Sciatic nerve (tissue), 2 donors: ENCODE measurements around the gene MRPL48. TPM values are rescaled to one million over a fixed set of nuclear protein-coding genes. Genes with fewer than 3 reads are reported as not detected.
A peak's percentile ranks its signal among the peaks of the same experiment; 100 is the strongest.
"Not testable (repeated sequence)": the region's sequence is repeated elsewhere in the genome, so short reads cannot be mapped to it uniquely, and the experiment has no call there.

ENCODE experiments used
- ATAC-seq: fragments of 200-7000 bp; cut with Tn5 transposase; one replicate; pipeline ENCODE4 v1.9.1; 2020; ENCODE audit warnings: mild to moderate bottlenecking, moderate library complexity
- DNase-seq: peaks from one replicate; pipeline ENCODE4 v3.0.0-alpha.2; 2020; ENCODE audit warnings: low spot score
- intact Hi-C: fragments of 100-400 bp; cut with DNase I; formaldehyde crosslinking; loops from one replicate; pipeline ENCODE4 v1.14.2; 2022
- total RNA-seq: library from RNA; stranded (reverse); fragmentation: NEBNext Ultra II Directional; extraction: Animal tissue kit (Norgen Biotek cat#: 25700); gene quantifications from one replicate; pipeline ENCODE4 v1.2.1, GENCODE V29; 2021
- donor health status: DM: no; HTN: no; CAD: no.
- donor health status: DM: no; HTN: no; CAD: no.

Gene MRPL48
- total RNA-seq, 1 donor from 2014 or later, result 30.4 TPM

DNA sequence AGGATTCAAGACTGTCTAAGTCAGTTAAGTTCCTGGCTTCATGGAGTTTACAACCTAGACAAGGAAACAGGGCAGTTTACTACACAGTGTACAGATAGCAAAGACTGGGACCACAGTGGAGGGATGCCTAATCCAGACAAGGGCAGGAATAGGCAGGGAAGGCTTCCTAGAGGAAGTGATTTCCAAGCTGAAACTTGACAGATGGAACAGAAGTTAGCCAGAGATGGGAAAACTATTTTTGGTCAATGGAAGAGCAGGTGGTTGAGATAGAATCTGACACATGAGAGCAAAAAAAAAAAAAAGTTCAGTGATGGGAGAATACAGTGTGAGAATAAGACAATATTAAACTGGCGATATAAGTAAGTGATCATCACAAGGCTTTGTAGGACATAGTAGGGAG is 87.7 kb downstream of the MRPL48 start:
- DNase-seq, result no peak
- ATAC-seq, result no peak
- intact Hi-C loops, result no loop called here

- intact Hi-C loops, result no loop called here
- DNase-seq, result no peak
- ATAC-seq, result no peak
Measured at GRCh38 chr11:73875840-73876239, 88.2 kb downstream of the MRPL48 start.

GRCh38 chr11:73876424-73877310 is 89.0 kb downstream of the MRPL48 start, which contains the start of the genes COA4 and PAAF1:
COA4 (minus strand) TSS chr11:73876846; CDS start chr11:73873378, 3,468 bp downstream.
PAAF1 (plus strand) TSS chr11:73876999; CDS start chr11:73877022, 23 bp downstream.
- intact Hi-C loops, result no loop called here
- DNase-seq, result peak; percentile 96

DNA sequence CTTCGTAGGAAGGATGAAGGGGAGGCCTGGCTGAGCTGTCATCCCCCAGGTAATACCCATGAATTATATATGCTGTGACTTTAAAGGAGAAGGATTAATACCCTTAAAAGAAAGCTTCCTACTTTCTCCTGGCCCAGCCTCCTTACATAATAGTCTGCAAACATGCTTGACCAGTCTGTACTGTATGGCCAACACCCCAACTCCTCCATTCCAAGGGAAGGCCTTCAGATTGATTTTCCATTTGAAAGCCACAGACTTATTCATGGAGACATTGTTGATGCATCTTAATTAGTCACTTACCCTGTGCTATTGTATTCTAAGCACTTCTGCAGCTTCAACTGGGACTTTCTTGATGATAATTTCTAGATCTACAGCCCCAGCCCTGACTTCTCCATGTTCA is 91.1 kb downstream of the MRPL48 start:
- ATAC-seq, result no peak
- intact Hi-C loops, result no loop called here
- no peak for DNase-seq

More at GRCh38 chr11:73876424-73877310, 89.0 kb downstream of the MRPL48 start, which contains the start of the genes COA4 and PAAF1:
- ATAC-seq, result peak; percentile 100

GRCh38 chr11:73880449-73880848 is 92.8 kb downstream of the MRPL48 start:
- ATAC-seq, DNase-seq, intact Hi-C loops: not testable (repeated sequence)

GRCh38 chr11:73883856-73884255 is 96.2 kb downstream of the MRPL48 start:
- ATAC-seq, result no peak
- intact Hi-C loops, result no loop called here
- no peak for DNase-seq

- no peak for ATAC-seq
- intact Hi-C loops, result no loop called here
- no peak for DNase-seq
Measured at GRCh38 chr11:73888244-73888643, 100.6 kb downstream of the MRPL48 start.

DNA sequence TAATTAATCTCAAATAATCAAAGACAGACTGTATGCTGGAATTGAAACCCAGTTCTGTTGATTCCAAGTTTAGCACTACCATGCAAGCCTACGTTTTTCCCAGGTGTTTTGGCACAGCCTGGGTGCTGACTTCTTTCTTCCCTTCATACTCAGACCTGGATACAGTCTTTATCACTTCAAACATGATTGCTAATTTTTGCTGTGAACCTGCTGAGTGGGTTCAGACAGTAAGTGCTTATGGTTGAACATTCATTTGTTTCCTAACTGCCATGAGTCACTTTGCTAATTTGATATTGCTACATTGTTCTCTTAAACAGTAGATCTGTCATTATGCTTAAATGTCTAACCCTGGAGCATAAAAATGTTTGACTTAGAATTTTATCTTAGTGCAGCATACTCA is 101.3 kb downstream of the MRPL48 start:
- no peak for ATAC-seq
- no peak for DNase-seq
- intact Hi-C loops, result no loop called here

DNA sequence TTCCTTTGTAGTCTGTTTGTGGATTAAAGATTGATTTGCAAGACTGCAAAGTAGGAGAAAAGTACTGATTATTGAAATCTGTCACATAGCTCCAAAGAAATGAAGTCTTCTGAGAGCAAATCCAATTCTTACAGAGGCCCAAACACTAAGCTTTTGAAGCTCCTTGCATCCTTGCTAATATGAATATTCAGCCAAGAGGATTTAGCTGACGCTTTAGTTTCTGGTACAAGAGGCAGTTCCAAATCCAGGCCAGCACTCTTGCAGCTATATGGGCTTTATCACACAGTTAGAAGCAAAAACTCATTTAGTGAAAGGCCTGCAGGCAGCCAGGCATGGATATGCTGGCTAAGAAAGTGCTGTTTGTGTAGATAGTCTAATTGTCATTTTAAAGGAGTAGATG is 101.9 kb downstream of the MRPL48 start:
- ATAC-seq, result no peak
- no peak for DNase-seq
- intact Hi-C loops, result no loop called here

DNA sequence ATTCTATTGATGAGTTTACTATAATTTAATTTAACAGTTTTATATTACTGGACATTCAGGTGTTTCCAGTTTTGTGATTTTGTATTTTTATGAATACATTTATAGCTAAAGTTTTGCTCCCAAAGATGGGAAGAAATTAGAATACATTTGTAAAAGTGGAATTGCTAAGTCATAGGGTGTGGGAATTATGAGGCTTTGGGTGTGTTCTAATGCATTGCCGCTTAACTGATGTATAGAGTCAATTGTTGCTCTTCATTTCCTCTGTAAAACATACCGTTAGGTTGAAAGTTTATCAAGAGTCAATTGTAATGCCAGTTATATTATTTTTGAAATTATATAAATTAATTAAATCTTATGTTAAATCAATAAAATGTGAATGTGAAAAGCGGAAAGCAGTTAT is 105.4 kb downstream of the MRPL48 start:
- ATAC-seq (no peak), DNase-seq (no peak)
- intact Hi-C loops, result no loop called here

GRCh38 chr11:73894725-73895335 is 107.2 kb downstream of the MRPL48 start:
- intact Hi-C loops, result no loop called here
- ATAC-seq, result no peak

GRCh38 chr11:73902303-73902702 is 114.6 kb downstream of the MRPL48 start:
- intact Hi-C loops, result no loop called here
- DNase-seq (no peak), ATAC-seq (no peak)

More at GRCh38 chr11:73894725-73895335, 107.2 kb downstream of the MRPL48 start:
- DNase-seq, result no peak

DNA sequence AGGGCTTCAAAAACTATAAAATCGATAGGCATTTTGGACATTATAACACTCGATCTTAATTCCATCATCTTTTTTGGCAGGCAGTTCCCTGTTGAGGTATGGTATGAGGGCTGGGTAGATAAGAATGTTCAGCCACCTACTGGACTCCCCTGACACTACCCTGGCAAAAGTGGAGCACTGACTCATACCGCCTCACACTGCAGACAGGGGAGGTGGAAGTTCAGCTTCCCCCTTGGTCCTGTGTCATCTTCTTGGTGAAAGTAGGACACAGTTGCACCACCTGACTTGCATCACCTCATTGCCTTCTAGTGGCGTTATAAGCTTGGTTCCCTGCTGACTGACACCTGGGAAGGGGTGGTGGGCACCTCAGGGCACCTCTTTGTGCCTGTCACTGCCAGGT is 119.5 kb downstream of the MRPL48 start:
- intact Hi-C loops, result no loop called here
- ATAC-seq, result no peak
- no peak for DNase-seq

DNA sequence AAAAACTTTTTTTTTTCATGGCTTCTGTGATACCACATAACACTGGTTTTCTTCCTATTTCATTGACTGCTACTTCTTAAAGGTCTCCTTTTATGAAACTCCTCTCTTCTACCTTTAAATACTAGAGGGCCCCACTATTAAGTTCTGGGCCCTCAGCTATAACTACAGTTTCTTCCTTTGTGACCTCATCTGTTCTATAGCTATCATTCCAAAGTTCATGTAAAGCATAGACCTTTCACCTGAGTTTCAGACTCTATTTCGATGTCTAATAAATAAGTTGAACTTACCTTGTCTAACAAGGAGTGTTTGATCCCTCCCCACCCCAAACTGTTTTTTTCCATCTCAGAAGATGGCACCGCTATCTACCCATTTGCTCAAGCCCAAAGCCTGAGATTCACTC is 124.4 kb downstream of the MRPL48 start:
- intact Hi-C loops, result no loop called here
- no peak for DNase-seq
- ATAC-seq, result no peak

- DNase-seq (no peak), ATAC-seq (no peak)
- intact Hi-C loops, result no loop called here
Measured at GRCh38 chr11:73913472-73913871, 125.8 kb downstream of the MRPL48 start.

GRCh38 chr11:73914284-73914683 is 126.6 kb downstream of the MRPL48 start:
- no peak for ATAC-seq
- DNase-seq, result no peak

More at GRCh38 chr11:73914284-73914683, 126.6 kb downstream of the MRPL48 start:
- intact Hi-C loops, result no loop called here
